Erythroblast (primary cell): Measurements from ENCODE around the gene ZIM2.

Source experiments
- GATA1 ChIP-seq: IDR thresholded peaks from 2 replicates; pipeline ENCODE4 v1.6.1; 2011; ENCODE audit warnings: low read depth, mild to moderate bottlenecking, control low read depth, low read length, moderate library complexity
- POLR2A ChIP-seq: IDR thresholded peaks from 2 replicates; pipeline ENCODE4 v1.6.1; 2011; ENCODE audit warnings: mild to moderate bottlenecking, low read length

GRCh38 chr19:56732976-56733375, 107.5 kb downstream of the ZIM2 start:
- TF ChIP-seq POLR2A (no peak), GATA1 (no peak)
